Psoas muscle (tissue), 8 donors: Measurements from ENCODE around the gene MYO18A. TPM values are rescaled to one million over a fixed set of nuclear protein-coding genes. Genes with fewer than 3 reads are reported as not detected.
A peak's percentile ranks its signal among the peaks of the same experiment; 100 is the strongest.

Experiments used
- ATAC-seq, 4 donors: fragments of 200-7000 bp; cut with Tn5 transposase; one replicate each; pipeline ENCODE4 v1.9.1; 2020; ENCODE audit warnings: moderate library complexity in 3 of 4, mild to moderate bottlenecking in 2 of 4
- DNase-seq, 2 donors: peaks; one replicate each; pipeline ENCODE4 v3.0.0-alpha.2; 2020
- H3K27ac ChIP-seq: fragments of 200-600 bp; one replicate; pipeline ENCODE4 v1.8.0; 2022
- H3K27me3 ChIP-seq, 3 donors: fragments of 200-600 bp in 1 of 3; one replicate each; pipeline versions ENCODE4 v1.6.1 to v1.8.0; 2013 to 2022; ENCODE audit warnings: low read length in 2 of 3, mild to moderate bottlenecking in 2 of 3, moderate library complexity in 1 of 3; ENCODE audit not compliant: insufficient read depth in 3 of 3
- H3K36me3 ChIP-seq, 2 donors: fragments of 200-600 bp in 1 of 2; one replicate each; pipeline versions ENCODE4 v1.6.1 to v1.8.0; 2013 to 2022; ENCODE audit warnings: low read depth in 1 of 2, mild to moderate bottlenecking in 1 of 2, moderate library complexity in 1 of 2; ENCODE audit not compliant: insufficient read depth in 1 of 2
- H3K4me1 ChIP-seq: fragments of 200-600 bp; one replicate; pipeline ENCODE4 v1.8.0; 2022
- H3K4me3 ChIP-seq: fragments of 200-600 bp; one replicate; pipeline ENCODE4 v1.8.0; 2022; ENCODE audit warnings: mild to moderate bottlenecking
- H3K9me3 ChIP-seq: fragments of 200-600 bp; one replicate; pipeline ENCODE4 v1.8.0; 2022
- CTCF ChIP-seq: fragments of 200-600 bp; IDR thresholded peaks from one replicate; pipeline ENCODE4 v1.8.0; 2022; ENCODE audit warnings: antibody characterized with exemption
- WGBS, 3 donors: extraction: QIAGEN DNeasy Blood & Tissue Kit; methylation state at CpG; one replicate each; pipeline versions ENCODE4 v1.1.6 to v1.1.7; 2013; 5-methylcytosine and 5-hydroxymethylcytosine counted together
- intact Hi-C, 2 donors: fragments of 100-400 bp; cut with DNase I; formaldehyde crosslinking; loops; one replicate each; pipeline versions ENCODE4 v1.11.0 to v1.14.2; 2022
- polyA plus RNA-seq, 3 donors: library from polyadenylated mRNA; stranded (reverse); fragments of 200-250 nt; gene quantifications; one replicate each; pipeline ENCODE4 v1.2.3, GENCODE V29; 2013
- total RNA-seq, 4 donors: library from RNA; stranded (reverse); fragmentation: NEBNext Ultra II Directional in 2 of 4; extraction: Animal tissue kit (Norgen Biotek cat#: 25700) in 2 of 4; gene quantifications; one replicate each; pipeline versions ENCODE4 v1.2.1 to v1.2.4, GENCODE V29; 2021 to 2023
- donor health status: healthy with polysubstance abuse.
- donor health status: DM: no; HTN: no; CAD: no; lungs with moderate emphysema.
- donor health status: Bipolar disorder and iron deficiency.
- donor health status: healthy.
- donor health status: DM: yes; HTN: yes; CAD: no.
- donor health status: DM: no; HTN: no; CAD: no.
- donor health status: DM: no; HTN: no; CAD: no.
- donor health status: DM: yes; HTN: yes; CAD: no.

MYO18A gene
- total and polyA plus RNA-seq, 7 donors = 142 to 1,274 (median 770) TPM

- H3K27me3 ChIP-seq = no peaks in the 10 kb centered on the region
- peak overlapping the region; percentile 15 for H3K27ac ChIP-seq
- no peak overlapping the region for H3K4me3 ChIP-seq
- DNase-seq = no peak
- no peak for TF ChIP-seq CTCF
- H3K4me1 ChIP-seq = peaks cover 15% of the 10 kb centered on the region
- WGBS, 3 donors = 38 to 47% (median 42%) methylated on average over 12 of the region's 12 CpGs
- intact Hi-C loops = no loop called here
- ATAC-seq = peak in 2 of 4 donors; percentile 36 to 45
- no peaks in the 10 kb centered on the region for H3K9me3 ChIP-seq
- peaks cover 13 to 70% of the 10 kb centered on the region in 2 donors for H3K36me3 ChIP-seq
Measured at GRCh38 chr17:29074488-29074887, 105.7 kb downstream of the MYO18A start.

DNA sequence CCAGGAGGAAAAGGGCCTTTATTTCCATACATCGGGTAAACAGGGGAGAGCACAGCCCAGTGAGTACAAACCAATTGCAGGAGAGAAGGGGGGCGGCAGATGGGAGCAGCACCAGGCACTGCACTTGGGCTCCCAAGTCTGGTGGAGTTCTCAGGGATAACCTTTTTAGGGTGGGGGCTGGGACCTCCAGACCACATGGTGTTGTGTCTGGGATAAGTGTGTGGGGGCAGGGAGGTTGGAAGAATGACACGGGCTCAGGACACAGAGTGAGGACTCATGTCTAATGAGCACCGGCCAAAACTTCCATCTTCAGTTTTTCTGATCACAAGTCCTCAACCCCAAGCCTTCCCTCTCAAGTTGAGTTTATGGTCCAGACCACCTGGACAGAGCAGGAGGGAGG, 106.7 kb downstream of the MYO18A start:
- no peak overlapping the region for H3K4me3 ChIP-seq
- H3K4me1 ChIP-seq = peaks cover 16% of the 10 kb centered on the region
- WGBS, 3 donors = 62 to 71% (median 66%) methylated on average over 4 of the region's 4 CpGs
- H3K36me3 ChIP-seq = peaks cover 11 to 60% of the 10 kb centered on the region in 2 donors
- ATAC-seq (no peak), DNase-seq (no peak)
- TF ChIP-seq CTCF = no peak
- no peaks in the 10 kb centered on the region for H3K27me3 ChIP-seq
- no peaks in the 10 kb centered on the region for H3K9me3 ChIP-seq
- H3K27ac ChIP-seq = no peak overlapping the region
- intact Hi-C loops = no loop called here

DNA sequence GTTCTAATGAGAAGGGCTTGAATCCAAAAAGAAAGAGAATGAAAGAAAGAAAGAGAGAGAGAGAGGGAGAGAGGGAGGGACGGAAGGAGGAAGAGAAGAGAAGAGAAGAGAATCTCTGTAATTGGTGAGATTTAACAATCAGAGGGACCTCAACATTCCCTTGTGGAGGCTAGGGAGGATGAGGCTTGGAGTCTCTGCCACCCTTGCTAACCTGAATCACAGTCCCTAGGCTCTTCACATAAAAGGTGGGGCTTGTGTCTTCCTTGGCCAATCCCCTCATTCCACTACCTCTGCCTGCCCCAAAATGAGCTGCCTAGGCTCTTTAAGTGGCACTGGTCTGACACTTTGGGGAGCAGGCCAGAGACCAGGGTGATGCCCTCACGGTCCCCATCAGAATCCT, 107.2 kb downstream of the MYO18A start:
- H3K27ac ChIP-seq = no peak overlapping the region
- H3K9me3 ChIP-seq = no peaks in the 10 kb centered on the region
- ATAC-seq = no peak
- peaks cover 11 to 55% of the 10 kb centered on the region in 2 donors for H3K36me3 ChIP-seq
- no peak for TF ChIP-seq CTCF
- WGBS, 3 donors = 71 to 84% (median 79%) methylated on average over 2 of the region's 2 CpGs
- intact Hi-C loops = no loop called here
- H3K27me3 ChIP-seq = no peaks in the 10 kb centered on the region
- no peak overlapping the region for H3K4me3 ChIP-seq
- H3K4me1 ChIP-seq = peaks cover 16% of the 10 kb centered on the region
- no peak for DNase-seq

DNA sequence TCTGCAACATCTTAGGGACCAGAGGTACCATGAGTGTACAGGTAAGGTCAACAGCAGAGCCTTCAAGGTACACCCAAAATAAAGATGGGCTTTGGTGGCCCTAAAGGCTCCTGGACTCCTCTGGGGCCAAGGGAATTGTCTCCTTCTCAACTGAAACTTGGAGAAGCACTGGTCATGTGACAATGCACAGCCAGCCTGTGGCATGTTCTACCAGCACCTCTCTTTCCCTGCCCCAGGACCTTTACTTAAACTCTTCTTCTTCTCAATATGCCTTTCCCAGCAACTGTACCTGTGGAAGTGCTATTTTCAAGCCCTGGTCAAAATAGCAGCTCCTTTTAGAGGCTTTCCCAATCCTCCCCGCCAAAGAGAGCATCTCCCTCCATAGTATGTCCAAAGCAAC, 108.9 kb downstream of the MYO18A start:
- peaks cover 11 to 38% of the 10 kb centered on the region in 2 donors for H3K36me3 ChIP-seq
- 87 to 94% (median 91%) methylated on average over 1 of the region's 1 CpG for WGBS, 3 donors
- TF ChIP-seq CTCF = no peak
- H3K27ac ChIP-seq = no peak overlapping the region
- no peaks in the 10 kb centered on the region for H3K27me3 ChIP-seq
- H3K4me3 ChIP-seq = no peak overlapping the region
- H3K4me1 ChIP-seq = peaks cover 16% of the 10 kb centered on the region
- ATAC-seq = peak in 1 of 4 donors; percentile 1
- DNase-seq = no peak
- intact Hi-C loops = no loop called here
- H3K9me3 ChIP-seq = no peaks in the 10 kb centered on the region

DNA sequence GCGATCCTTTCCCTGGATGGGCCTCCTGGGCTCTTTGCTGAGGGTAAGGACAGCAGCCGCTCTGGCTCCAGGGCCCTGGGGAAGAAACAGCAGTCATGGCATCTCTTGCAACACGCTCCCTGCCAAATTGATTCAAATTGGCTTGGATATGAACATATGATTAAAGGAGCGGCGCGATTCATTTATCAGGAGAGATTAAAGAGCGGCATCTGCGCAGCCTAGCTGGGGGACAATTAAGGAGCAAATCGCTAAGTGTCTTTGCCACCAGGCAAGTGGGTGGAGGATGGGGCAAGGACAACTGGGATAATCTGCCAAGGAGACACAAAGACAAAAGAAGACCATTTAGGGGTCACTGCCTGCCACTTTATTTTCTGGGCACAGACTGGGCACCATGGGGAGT, 109.4 kb downstream of the MYO18A start:
- DNase-seq (no peak), ATAC-seq (peak in 3 of 4 donors; percentile 5 to 17 (median 9))
- H3K4me1 ChIP-seq = peaks cover 16% of the 10 kb centered on the region
- no peak for TF ChIP-seq CTCF
- intact Hi-C loops = no loop called here
- peak overlapping the region; percentile 21 for H3K27ac ChIP-seq
- no peak overlapping the region for H3K4me3 ChIP-seq
- H3K9me3 ChIP-seq = no peaks in the 10 kb centered on the region
- peaks cover 11 to 33% of the 10 kb centered on the region in 2 donors for H3K36me3 ChIP-seq
- WGBS, 3 donors = 39 to 50% (median 41%) methylated on average over 9 of the region's 9 CpGs
- H3K27me3 ChIP-seq = no peaks in the 10 kb centered on the region
